HCT116 (cell line): ENCODE results near the gene LRIG1. TPM values are rescaled to one million over a fixed set of nuclear protein-coding genes. Genes with fewer than 3 reads are reported as not detected.

Experiments
- ATAC-seq: fragments of 200-7000 bp; cut with Tn5 transposase; 2 replicates; pipeline ENCODE4 v1.9.1; 2020; ENCODE audit warnings: mild to moderate bottlenecking, moderate library complexity
- BruUV-seq: library from RNA; stranded (reverse); fragments of 400-500 nt; replicated peaks from 2 replicates; lab custom pipeline; 2021; lab: Mats Ljungman, UMichigan
- CTCF ChIA-PET: fragments of 300-600 bp; sonication (Branson Sonifier 250); formaldehyde crosslinking; loops from one replicate; lab custom pipeline; 2021; ENCODE audit warnings: antibody characterized with exemption; lab: Charles Lee
- POLR2A ChIA-PET: fragments of 300-600, 350-600 bp; sonication (Branson Sonifier 250); formaldehyde crosslinking; loops from one replicate; lab custom pipeline; 2021; ENCODE audit warnings: antibody characterized with exemption; lab: Charles Lee
- RAD21 ChIA-PET, 2 experiments: fragments of 300-600 bp; sonication (Branson Sonifier 250); formaldehyde crosslinking; loops; one replicate each; lab custom pipeline; 2023; ENCODE audit warnings: low total read pairs in 2 of 2; ENCODE audit not compliant: uncharacterized antibody in 2 of 2, unreplicated experiment in 2 of 2, low non-redundant PET in 1 of 2; lab: Charles Lee
- DNase-seq: peaks from one replicate; pipeline ENCODE4 v3.0.0-alpha.2; 2010; ENCODE audit warnings: low read depth, low spot score
- H2AFZ ChIP-seq: fragments of 200-600 bp; shearing (Covaris generic), sonication (generic); 2 replicates; pipeline ENCODE4 v1.6.1; 2017; ENCODE audit warnings: low read depth, mixed run types, mixed read lengths, antibody characterized with exemption, low read length; ENCODE audit not compliant: poor library complexity, severe bottlenecking
- H3K27ac ChIP-seq: 2 replicates; pipeline ENCODE4 v1.5.1; 2012; ENCODE audit warnings: low read depth, low read length
- H3K27me3 ChIP-seq: fragments of 200-600 bp; sonication (generic); 2 replicates; pipeline ENCODE4 v1.6.1; 2016; ENCODE audit warnings: mixed run types, low read length, mixed read lengths; ENCODE audit not compliant: insufficient read depth
- H3K36me3 ChIP-seq, 2 experiments: fragments of 200-500 bp in 1 of 2; fragments of 200-600 bp in 1 of 2; sonication (Bioruptor generic) in 1 of 2; sonication (generic) in 1 of 2; 2 replicates each; pipeline versions ENCODE4 v1.5.1 to v1.6.1; 2014 to 2016; ENCODE audit warnings: low read length in 2 of 2, inconsistent platforms in 1 of 2, mixed read lengths in 1 of 2, mixed run types in 1 of 2; ENCODE audit not compliant: insufficient read depth in 2 of 2, control insufficient read depth in 1 of 2
- H3K4me1 ChIP-seq, 2 experiments: fragments of 200-600 bp in 1 of 2; sonication (generic) in 1 of 2; 2 replicates each; pipeline versions ENCODE4 v1.5.1 to v1.6.1; 2012 to 2017; ENCODE audit warnings: low read length in 2 of 2, inconsistent platforms in 1 of 2, mild to moderate bottlenecking in 1 of 2, mixed read lengths in 1 of 2, mixed run types in 1 of 2, moderate library complexity in 1 of 2; ENCODE audit not compliant: insufficient read depth in 2 of 2, control insufficient read depth in 1 of 2
- H3K4me2 ChIP-seq: fragments of 200-600 bp; sonication (generic); 2 replicates; pipeline ENCODE4 v1.6.1; 2017; ENCODE audit warnings: mixed run types, low read length, mixed read lengths
- H3K4me3 ChIP-seq, 2 experiments: fragments of 200-600 bp in 1 of 2; sonication (generic) in 1 of 2; replicated peaks in 1 of 2; 2 replicates each; pipeline ENCODE4 v1.5.1; 2011 to 2016; ENCODE audit warnings: low read length in 2 of 2, control low read depth in 1 of 2, low read depth in 1 of 2, mild to moderate bottlenecking in 1 of 2, mixed read lengths in 1 of 2, mixed run types in 1 of 2
- H3K79me2 ChIP-seq: fragments of 200-600 bp; sonication (generic); 2 replicates; pipeline ENCODE4 v1.6.1; 2017; ENCODE audit warnings: mild to moderate bottlenecking, mixed run types, low read length, moderate library complexity, mixed read lengths; ENCODE audit not compliant: insufficient read depth
- H3K9ac ChIP-seq: fragments of 200-600 bp; sonication (generic); 2 replicates; pipeline ENCODE4 v1.6.1; 2016; ENCODE audit warnings: low read length, mixed read lengths
- H3K9me2 ChIP-seq: fragments of 200-600 bp; sonication (generic), shearing (Covaris generic); 2 replicates; pipeline ENCODE4 v1.6.1; 2017; ENCODE audit warnings: mixed run types, mild to moderate bottlenecking, moderate library complexity; ENCODE audit not compliant: insufficient read depth
- H3K9me3 ChIP-seq, 2 experiments: fragments of 200-500 bp in 1 of 2; fragments of 200-600 bp in 1 of 2; sonication (Bioruptor generic) in 1 of 2; sonication (generic) in 1 of 2; 2 replicates each; pipeline ENCODE4 v1.6.1; 2014 to 2017; ENCODE audit warnings: low read length in 2 of 2, mixed read lengths in 2 of 2, inconsistent platforms in 1 of 2, low read depth in 1 of 2, mild to moderate bottlenecking in 1 of 2, mixed run types in 1 of 2, moderate library complexity in 1 of 2; ENCODE audit not compliant: control insufficient read depth in 1 of 2, insufficient read depth in 1 of 2
- H4K20me1 ChIP-seq: fragments of 200-600 bp; sonication (generic), shearing (Covaris generic); 2 replicates; pipeline ENCODE4 v1.6.1; 2017; ENCODE audit warnings: mixed run types, mild to moderate bottlenecking, moderate library complexity; ENCODE audit not compliant: insufficient read depth
- CEBPB ChIP-seq: IDR thresholded peaks from 2 replicates; pipeline ENCODE4 v1.6.1; 2012; ENCODE audit warnings: low read depth
- EGR1 ChIP-seq: IDR thresholded peaks from 2 replicates; pipeline ENCODE4 v1.6.1; 2012; ENCODE audit warnings: low read depth
- FOSL1 ChIP-seq: IDR thresholded peaks from 2 replicates; pipeline ENCODE4 v1.6.1; 2012; ENCODE audit warnings: low read depth
- RAD21 ChIP-seq: IDR thresholded peaks from 2 replicates; pipeline ENCODE4 v1.6.1; 2012; ENCODE audit warnings: low read depth, mild to moderate bottlenecking
- SIN3A ChIP-seq: IDR thresholded peaks from 2 replicates; pipeline ENCODE4 v1.6.1; 2012; ENCODE audit warnings: low read depth
- SRF ChIP-seq: IDR thresholded peaks from 2 replicates; pipeline ENCODE4 v1.6.1; 2012; ENCODE audit warnings: low read depth
- TCF7L2 ChIP-seq: IDR thresholded peaks from 2 replicates; pipeline ENCODE4 v1.7.0; 2011; ENCODE audit warnings: borderline replicate concordance, inconsistent platforms; ENCODE audit not compliant: insufficient read depth, insufficient read length; ENCODE audit errors: extremely low read depth
- intact Hi-C: fragments of 100-400 bp; cut with micrococcal nuclease; formaldehyde crosslinking; loops from 2 replicates; pipeline ENCODE4 v1.10.0; 2022
- total RNA-seq: library from RNA; stranded (reverse); gene quantifications from one replicate; pipeline ENCODE4 v1.2.1, GENCODE V29; 2021; ENCODE audit not compliant: unreplicated experiment
- TF ChIP-seq, protein P1 (sequence below): IDR thresholded peaks from 2 replicates; pipeline ENCODE4 v1.6.1; 2012

The LRIG1 gene
- total RNA-seq, 1 experiment from 2014 or later: 3.1 TPM

GRCh38 chr3:66480666-66481065 is 20.2 kb downstream of the LRIG1 start:
- ChIA-PET POLR2A (no interaction called here), RAD21 (no interaction called here), CTCF (no interaction called here)
- ATAC-seq: no peak
- Histone ChIP-seq H3K4me1 (no peaks in the 10 kb centered on the region), H3K36me3 (no peaks in the 10 kb centered on the region), H2AFZ (no peak overlapping the region), H4K20me1 (no peaks in the 10 kb centered on the region), H3K9me2 (no peaks in the 10 kb centered on the region), H3K27ac (no peak overlapping the region), H3K4me3 (no peak overlapping the region), H3K9me3 (no peaks in the 10 kb centered on the region), H3K79me2 (no peaks in the 10 kb centered on the region), H3K9ac (no peak overlapping the region), H3K4me2 (no peak overlapping the region), H3K27me3 (no peaks in the 10 kb centered on the region; the same call in 1 of the 2 replicates)
- TF ChIP-seq TCF7L2: no peak
- no peak for TF ChIP-seq EGR1
- no TSS peak for BruUV-seq
- intact Hi-C loops: no loop called here
- DNase-seq: no peak

GRCh38 chr3:66479532-66479947 is 21.3 kb downstream of the LRIG1 start:
- H4K20me1 ChIP-seq: no peaks in the 10 kb centered on the region
- ChIA-PET CTCF (no interaction called here), RAD21 (no interaction called here), POLR2A (no interaction called here)
- no peak for ATAC-seq
- intact Hi-C loops: no loop called here
- H3K79me2 ChIP-seq: no peaks in the 10 kb centered on the region
- no peak overlapping the region for H2AFZ ChIP-seq
- H3K27ac ChIP-seq: no peak overlapping the region
- no peak overlapping the region for H3K4me2 ChIP-seq
- H3K4me1 ChIP-seq: no peaks in the 10 kb centered on the region
- H3K9me3 ChIP-seq: no peaks in the 10 kb centered on the region
- no peak overlapping the region for H3K4me3 ChIP-seq
- H3K9ac ChIP-seq: no peak overlapping the region
- H3K36me3 ChIP-seq: no peaks in the 10 kb centered on the region
- no peak for DNase-seq
- no TSS peak for BruUV-seq
- H3K9me2 ChIP-seq: no peaks in the 10 kb centered on the region
- TF ChIP-seq CEBPB (no peak), SIN3A (no peak), FOSL1 (no peak), SRF (no peak), RAD21 (no peak)
- TF ChIP-seq, protein P1, sequence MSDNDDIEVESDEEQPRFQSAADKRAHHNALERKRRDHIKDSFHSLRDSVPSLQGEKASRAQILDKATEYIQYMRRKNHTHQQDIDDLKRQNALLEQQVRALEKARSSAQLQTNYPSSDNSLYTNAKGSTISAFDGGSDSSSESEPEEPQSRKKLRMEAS: no peak
- no peaks in the 10 kb centered on the region; the same call in 1 of the 2 replicates for H3K27me3 ChIP-seq
